Measurements from ENCODE around the gene FNDC3B. TPM values are rescaled to one million over a fixed set of nuclear protein-coding genes. Genes with fewer than 3 reads are reported as not detected.

The FNDC3B gene
- total RNA-seq, 2 donors from 2014 or later = 57.6 to 69.3 TPM

GRCh38 chr3:172167892-172168648 lies 128.7 kb downstream of the FNDC3B start:
- no peaks in the 10 kb centered on the region for H3K36me3 ChIP-seq
- H3K4me3 ChIP-seq = no peak overlapping the region
- TF ChIP-seq CTCF (IDR thresholded peaks at IDR 0.05) = no peak
- no peak for DNase-seq (ENCODE audit: low spot score)
- H3K27me3 ChIP-seq = no peaks in the 10 kb centered on the region
- H3K4me1 ChIP-seq = peaks cover 0 to 50% of the 10 kb centered on the region in 2 donors
- no peaks in the 10 kb centered on the region for H3K9me3 ChIP-seq
- H3K27ac ChIP-seq = peak overlapping the region in 1 of 2 donors; percentile 2

- Histone ChIP-seq H3K4me3 (no peak overlapping the region), H3K27ac (peak overlapping the region in 1 of 2 donors; percentile 31), H3K27me3 (no peaks in the 10 kb centered on the region), H3K4me1 (peaks cover 0 to 71% of the 10 kb centered on the region in 2 donors), H3K36me3 (no peaks in the 10 kb centered on the region), H3K9me3 (no peaks in the 10 kb centered on the region)
- no peak for DNase-seq (ENCODE audit: low spot score)
- TF ChIP-seq CTCF (IDR thresholded peaks at IDR 0.05) = no peak
Measured at GRCh38 chr3:172170073-172170709, 130.8 kb downstream of the FNDC3B start.

GRCh38 chr3:172170841-172171240 lies 131.5 kb downstream of the FNDC3B start:
- no peak for DNase-seq (ENCODE audit: low spot score)
- H3K27ac ChIP-seq = no peak overlapping the region
- no peaks in the 10 kb centered on the region for H3K36me3 ChIP-seq
- H3K27me3 ChIP-seq = no peaks in the 10 kb centered on the region
- H3K4me1 ChIP-seq = peaks cover 0 to 77% of the 10 kb centered on the region in 2 donors
- no peak overlapping the region for H3K4me3 ChIP-seq
- H3K9me3 ChIP-seq = no peaks in the 10 kb centered on the region
- no peak for TF ChIP-seq CTCF (IDR thresholded peaks at IDR 0.05)

GRCh38 chr3:172171396-172172075 lies 132.2 kb downstream of the FNDC3B start:
- H3K4me3 ChIP-seq = no peak overlapping the region
- DNase-seq (ENCODE audit: low spot score) = no peak
- no peaks in the 10 kb centered on the region for H3K27me3 ChIP-seq
- H3K9me3 ChIP-seq = no peaks in the 10 kb centered on the region
- TF ChIP-seq CTCF (IDR thresholded peaks at IDR 0.05) = no peak
- peaks cover 0 to 82% of the 10 kb centered on the region in 2 donors for H3K4me1 ChIP-seq
- H3K36me3 ChIP-seq = no peaks in the 10 kb centered on the region
- H3K27ac ChIP-seq = no peak overlapping the region

- TF ChIP-seq CTCF (IDR thresholded peaks at IDR 0.05) = no peak
- Histone ChIP-seq H3K27ac (no peak overlapping the region), H3K4me3 (no peak overlapping the region), H3K4me1 (peaks cover 0 to 74% of the 10 kb centered on the region in 2 donors), H3K36me3 (no peaks in the 10 kb centered on the region), H3K9me3 (no peaks in the 10 kb centered on the region), H3K27me3 (no peaks in the 10 kb centered on the region)
- DNase-seq (ENCODE audit: low spot score) = no peak
Measured at GRCh38 chr3:172173316-172174254, 134.2 kb downstream of the FNDC3B start.

Measured in right atrium auricular region (tissue), 2 donors.